HG02571 (cell line): ENCODE measurements around the gene CDC37L1.

ENCODE experiments used
- ATAC-seq: cut with Tn5 transposase; IDR thresholded peaks from one replicate; pipeline ENCODE4 v1.9.1; 2021; ENCODE audit warnings: mild to moderate bottlenecking, moderate library complexity; ENCODE audit not compliant: unreplicated experiment

Gene CDC37L1

GRCh38 chr9:4709380-4709779 lies 30.0 kb downstream of the CDC37L1 start:
- no peak for ATAC-seq

GRCh38 chr9:4713849-4714248 lies 34.5 kb downstream of the CDC37L1 start:
- no peak for ATAC-seq

- no peak for ATAC-seq
These were observed 35.1 kb downstream of the CDC37L1 start for GRCh38 chr9:4714266-4715016.

GRCh38 chr9:4716163-4716562 lies 36.8 kb downstream of the CDC37L1 start:
- ATAC-seq, result no peak

- no peak for ATAC-seq
These were observed 38.4 kb downstream of the CDC37L1 start for GRCh38 chr9:4717815-4718214.

- ATAC-seq, result no peak
These were observed 39.5 kb downstream of the CDC37L1 start for GRCh38 chr9:4718911-4719310.

GRCh38 chr9:4721736-4722135 lies 42.4 kb downstream of the CDC37L1 start:
- ATAC-seq, result no peak

- no peak for ATAC-seq
These were observed 46.5 kb downstream of the CDC37L1 start for GRCh38 chr9:4725706-4726442.

- ATAC-seq, result no peak
These were observed 48.2 kb downstream of the CDC37L1 start for GRCh38 chr9:4727593-4727992.

- ATAC-seq, result no peak
These were observed 53.5 kb downstream of the CDC37L1 start for GRCh38 chr9:4732890-4733289.

- no peak for ATAC-seq
These were observed 54.8 kb downstream of the CDC37L1 start for GRCh38 chr9:4734150-4734549.

- ATAC-seq, result no peak
These were observed 59.7 kb downstream of the CDC37L1 start for GRCh38 chr9:4738866-4739586.

- no peak for ATAC-seq
These were observed 60.4 kb downstream of the CDC37L1 start for GRCh38 chr9:4739587-4740387.

- no peak for ATAC-seq
These were observed 60.9 kb downstream of the CDC37L1 start for GRCh38 chr9:4740388-4740637.

- peak; percentile 88 for ATAC-seq
These were observed 61.4 kb downstream of the CDC37L1 start, which contains the start of gene AK3 for GRCh38 chr9:4740638-4741364. Gene AK3 (minus strand): TSS chr9:4741202. CDS start chr9:4741087, 115 bp downstream.

GRCh38 chr9:4741365-4742089 lies 62.2 kb downstream of the CDC37L1 start:
- no peak for ATAC-seq

- ATAC-seq, result no peak
These were observed 62.9 kb downstream of the CDC37L1 start for GRCh38 chr9:4742246-4742645.

GRCh38 chr9:4743131-4743875 lies 63.9 kb downstream of the CDC37L1 start:
- ATAC-seq, result no peak
